ENCODE results near the gene SOX18. TPM values are rescaled to one million over a fixed set of nuclear protein-coding genes. Genes with fewer than 3 reads are reported as not detected.

The SOX18 gene
- total and polyA plus RNA-seq, 2 of the 8 experiments (the other 6 are each of a cell fraction or from before 2014, with no cell fraction given) = 0.09 TPM; not detected in 1

- no peak for TF ChIP-seq CHD7 (IDR thresholded peaks at IDR 0.05; ENCODE audit: insufficient replicate concordance, low read length)
Observed at GRCh38 chr20:64074963-64075362, 25.5 kb upstream of the SOX18 start (continued).

All from H1 (cell line).